GM18861 (cell line): ENCODE data around the gene EIF5AL1.
"Not testable (repeated sequence)": the region's sequence is repeated elsewhere in the genome, so short reads cannot be mapped to it uniquely, and the experiment has no call there.

Source experiments
- ATAC-seq: cut with Tn5 transposase; IDR thresholded peaks from one replicate; pipeline ENCODE4 v1.9.1; 2021; ENCODE audit not compliant: unreplicated experiment

Gene EIF5AL1

GRCh38 chr10:79509306-79509933 lies 2.9 kb upstream of the EIF5AL1 start:
- not testable (repeated sequence) for ATAC-seq

- ATAC-seq: not testable (repeated sequence)
These were observed 2.3 kb upstream of the EIF5AL1 start for GRCh38 chr10:79509934-79510508.

- ATAC-seq: not testable (repeated sequence)
These were observed 4.3 kb downstream of the EIF5AL1 start for GRCh38 chr10:79516532-79517205.

GRCh38 chr10:79517567-79517966 lies 5.2 kb downstream of the EIF5AL1 start:
- ATAC-seq: not testable (repeated sequence)

- not testable (repeated sequence) for ATAC-seq
These were observed 9.4 kb downstream of the EIF5AL1 start for GRCh38 chr10:79521751-79522150.

- ATAC-seq: not testable (repeated sequence)
These were observed 10.1 kb downstream of the EIF5AL1 start for GRCh38 chr10:79522464-79522863.

GRCh38 chr10:79523157-79523853 lies 11.0 kb downstream of the EIF5AL1 start:
- ATAC-seq: not testable (repeated sequence)

GRCh38 chr10:79525049-79525710 lies 12.8 kb downstream of the EIF5AL1 start:
- peak; percentile 91 for ATAC-seq

- not testable (repeated sequence) for ATAC-seq
These were observed 15.9 kb downstream of the EIF5AL1 start for GRCh38 chr10:79528261-79528660.

- ATAC-seq: peak; percentile 52
These were observed 21.0 kb downstream of the EIF5AL1 start for GRCh38 chr10:79533142-79533902.

GRCh38 chr10:79533903-79534175 lies 21.5 kb downstream of the EIF5AL1 start:
- ATAC-seq: not testable (repeated sequence)

- ATAC-seq: not testable (repeated sequence)
These were observed 26.0 kb downstream of the EIF5AL1 start for GRCh38 chr10:79538311-79538710.

GRCh38 chr10:79540930-79541329 lies 28.6 kb downstream of the EIF5AL1 start:
- peak; percentile 95 for ATAC-seq

GRCh38 chr10:79542626-79543025 lies 30.3 kb downstream of the EIF5AL1 start:
- no peak for ATAC-seq

GRCh38 chr10:79544408-79544807 lies 32.1 kb downstream of the EIF5AL1 start:
- not testable (repeated sequence) for ATAC-seq

GRCh38 chr10:79544926-79545659 lies 32.8 kb downstream of the EIF5AL1 start:
- not testable (repeated sequence) for ATAC-seq

GRCh38 chr10:79547128-79547527 lies 34.8 kb downstream of the EIF5AL1 start:
- not testable (repeated sequence) for ATAC-seq

- ATAC-seq: no peak
These were observed 35.6 kb downstream of the EIF5AL1 start for GRCh38 chr10:79547973-79548372.

GRCh38 chr10:79552143-79552542 lies 39.8 kb downstream of the EIF5AL1 start:
- ATAC-seq: no peak
